Esophagus muscularis mucosa (tissue), 3 donors: ENCODE results near the gene GLRX5.

Source experiments
- EP300 ChIP-seq: sonication (generic); formaldehyde crosslinking; IDR thresholded peaks from one replicate; pipeline ENCODE4 v1.6.1; 2017; ENCODE audit warnings: antibody characterized with exemption
- TF ChIP-seq, protein P1 (sequence below), 3 experiments: fragments of 200-600 bp in 2 of 3; fragments of 450-650 bp in 1 of 3; sonication (generic) in 2 of 3; IDR thresholded peaks; one replicate each; pipeline ENCODE4 v1.5.1; 2017 to 2019; ENCODE audit warnings: antibody characterized with exemption in 3 of 3, mild to moderate bottlenecking in 2 of 3, moderate library complexity in 1 of 3

DNA sequence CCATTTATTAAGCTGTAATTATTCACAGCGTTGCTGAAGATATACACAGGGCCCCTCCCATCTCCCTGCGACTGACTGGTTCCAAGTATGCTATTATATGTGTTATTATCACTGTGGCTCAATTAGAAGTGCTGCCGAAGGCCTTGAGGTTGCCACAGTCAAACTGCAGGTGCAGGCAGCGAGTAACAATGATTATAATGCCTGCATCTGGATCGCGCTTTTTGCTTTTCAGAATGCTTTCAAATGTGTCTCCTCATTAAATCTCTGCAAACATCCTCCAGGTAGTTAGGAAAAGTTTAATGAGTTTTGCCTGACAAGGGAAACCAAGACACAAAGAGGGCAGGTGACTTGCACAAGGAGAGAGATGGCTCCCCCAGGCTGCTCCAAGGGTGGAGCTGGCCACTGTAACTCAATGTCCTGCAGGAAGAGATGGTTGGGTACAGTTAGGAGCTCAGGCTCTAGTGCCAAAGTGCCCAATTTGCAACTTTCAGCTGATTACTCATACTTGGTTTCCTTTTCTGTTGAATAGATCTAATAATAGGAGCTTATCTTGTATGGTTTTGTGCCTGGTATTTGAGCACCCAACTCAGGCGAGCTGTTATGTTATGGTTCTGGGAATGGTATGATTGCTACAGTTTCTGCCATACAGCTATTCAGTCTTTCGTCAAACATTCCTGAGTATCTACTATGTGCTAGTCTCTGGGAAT lies 16.7 kb upstream of the GLRX5 start:
- TF ChIP-seq, protein P1, sequence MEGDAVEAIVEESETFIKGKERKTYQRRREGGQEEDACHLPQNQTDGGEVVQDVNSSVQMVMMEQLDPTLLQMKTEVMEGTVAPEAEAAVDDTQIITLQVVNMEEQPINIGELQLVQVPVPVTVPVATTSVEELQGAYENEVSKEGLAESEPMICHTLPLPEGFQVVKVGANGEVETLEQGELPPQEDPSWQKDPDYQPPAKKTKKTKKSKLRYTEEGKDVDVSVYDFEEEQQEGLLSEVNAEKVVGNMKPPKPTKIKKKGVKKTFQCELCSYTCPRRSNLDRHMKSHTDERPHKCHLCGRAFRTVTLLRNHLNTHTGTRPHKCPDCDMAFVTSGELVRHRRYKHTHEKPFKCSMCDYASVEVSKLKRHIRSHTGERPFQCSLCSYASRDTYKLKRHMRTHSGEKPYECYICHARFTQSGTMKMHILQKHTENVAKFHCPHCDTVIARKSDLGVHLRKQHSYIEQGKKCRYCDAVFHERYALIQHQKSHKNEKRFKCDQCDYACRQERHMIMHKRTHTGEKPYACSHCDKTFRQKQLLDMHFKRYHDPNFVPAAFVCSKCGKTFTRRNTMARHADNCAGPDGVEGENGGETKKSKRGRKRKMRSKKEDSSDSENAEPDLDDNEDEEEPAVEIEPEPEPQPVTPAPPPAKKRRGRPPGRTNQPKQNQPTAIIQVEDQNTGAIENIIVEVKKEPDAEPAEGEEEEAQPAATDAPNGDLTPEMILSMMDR (IDR thresholded peaks at IDR 0.05): no peak
- no peak for TF ChIP-seq EP300
